Stomach (tissue), 4 donors: ENCODE results near the gene RBM15.

Experiments used
- CTCF ChIP-seq, 7 experiments: fragments of 450-650 bp in 4 of 7; fragments of 200-600 bp in 3 of 7; sonication (generic) in 3 of 7; IDR thresholded peaks; one replicate each; pipeline ENCODE4 v1.5.1; 2016 to 2019; ENCODE audit warnings: antibody characterized with exemption in 7 of 7, control low read depth in 2 of 7, mild to moderate bottlenecking in 1 of 7
- POLR2A ChIP-seq, 4 donors: fragments of 450-650 bp; IDR thresholded peaks; one replicate each; pipeline ENCODE4 v1.6.1; 2016; ENCODE audit warnings: antibody characterized with exemption in 4 of 4, control low read depth in 2 of 4, mild to moderate bottlenecking in 1 of 4, moderate library complexity in 1 of 4

GRCh38 chr1:110394493-110394820 lies 55.3 kb downstream of the RBM15 start:
- no peak for TF ChIP-seq POLR2A (IDR thresholded peaks at IDR 0.05)
- TF ChIP-seq CTCF (IDR thresholded peaks at IDR 0.05) = no peak
